NCI-H146 treated with DMSO at 0.1 percent for 48 hours (cell line): ENCODE measurements around the gene H2BK1.

Source experiments
- DNase-seq: peaks from one replicate; lab custom pipeline; 2025; ENCODE audit not compliant: unreplicated experiment; lab: John Stamatoyannopoulos, UW

Gene H2BK1

GRCh38 chr7:151210087-151210854 is at the start of gene H2BK1:
Gene H2BK1, minus strand, starts transcription at chr7:151210488. Its CDS starts 170 bp downstream, at chr7:151210318.
- no peak for DNase-seq

- DNase-seq, result no peak
Measured at GRCh38 chr7:151257990-151258389, 47.7 kb upstream of the H2BK1 start.

GRCh38 chr7:151256410-151257045 is 46.2 kb upstream of the H2BK1 start:
- DNase-seq, result no peak

GRCh38 chr7:151255390-151255789 is 45.1 kb upstream of the H2BK1 start:
- no peak for DNase-seq

- DNase-seq, result no peak
Measured at GRCh38 chr7:151254851-151255250, 44.6 kb upstream of the H2BK1 start.

GRCh38 chr7:151254316-151254715 is 44.0 kb upstream of the H2BK1 start:
- no peak for DNase-seq

GRCh38 chr7:151252961-151253711 is 42.8 kb upstream of the H2BK1 start:
- DNase-seq, result no peak

- no peak for DNase-seq
Measured at GRCh38 chr7:151252561-151252835, 42.2 kb upstream of the H2BK1 start.

- DNase-seq, result no peak
Measured at GRCh38 chr7:151251689-151252560, 41.6 kb upstream of the H2BK1 start.

- no peak for DNase-seq
Measured at GRCh38 chr7:151251328-151251688, 41.0 kb upstream of the H2BK1 start.

GRCh38 chr7:151250181-151251132 is 40.2 kb upstream of the H2BK1 start:
- DNase-seq, result no peak

- DNase-seq, result no peak
Measured at GRCh38 chr7:151249732-151250072, 39.4 kb upstream of the H2BK1 start.

- no peak for DNase-seq
Measured at GRCh38 chr7:151249034-151249731, 38.9 kb upstream of the H2BK1 start.

- no peak for DNase-seq
Measured at GRCh38 chr7:151248346-151249033, 38.2 kb upstream of the H2BK1 start, which contains the start of gene SMARCD3. Gene SMARCD3, minus strand, starts transcription at chr7:151248694. Its CDS starts 132 bp downstream, at chr7:151248562.

GRCh38 chr7:151247611-151248345 is 37.5 kb upstream of the H2BK1 start:
- no peak for DNase-seq

GRCh38 chr7:151246851-151247580 is 36.7 kb upstream of the H2BK1 start:
- no peak for DNase-seq

GRCh38 chr7:151246102-151246850 is 36.0 kb upstream of the H2BK1 start:
- no peak for DNase-seq
